Measurements from ENCODE around the gene SH3D21.

The SH3D21 gene

GRCh38 chr1:36359383-36359782 lies 53.2 kb downstream of the SH3D21 start:
- DNase-seq (ENCODE audit: low read depth in 2 of 2) = no peak

GRCh38 chr1:36359911-36360550 lies 53.9 kb downstream of the SH3D21 start:
- no peak for DNase-seq (ENCODE audit: low read depth in 2 of 2)

GRCh38 chr1:36365381-36365780 lies 59.2 kb downstream of the SH3D21 start:
- no peak for DNase-seq (ENCODE audit: low read depth in 2 of 2)

- DNase-seq (ENCODE audit: low read depth in 2 of 2) = peak; percentile 10 to 17
These were observed 60.0 kb downstream of the SH3D21 start for GRCh38 chr1:36366091-36366661.

- DNase-seq (ENCODE audit: low read depth in 2 of 2) = no peak
These were observed 60.9 kb downstream of the SH3D21 start for GRCh38 chr1:36367066-36367465.

- no peak for DNase-seq (ENCODE audit: low read depth in 2 of 2)
These were observed 61.6 kb downstream of the SH3D21 start for GRCh38 chr1:36367798-36368197.

- peak; percentile 77 to 89 for DNase-seq (ENCODE audit: low read depth in 2 of 2)
These were observed 63.1 kb downstream of the SH3D21 start for GRCh38 chr1:36369061-36369861.

Data from stimulated activated CD4-positive, alpha-beta T cell treated with anti-CD3 and anti-CD28 coated beads, Interleukin-4, amount 100 ng/mL, for 48 hours (primary cell).